Measurements from ENCODE around the gene ATP6V1B1. TPM values are rescaled to one million over a fixed set of nuclear protein-coding genes. Genes with fewer than 3 reads are reported as not detected.

ATP6V1B1 gene
- total RNA-seq (2012; rRNA removed) = 0.28 TPM in 1 of 2 replicates, not detected in the other
- 1.3 and 1.4 TPM in 2 replicates for polyA plus RNA-seq (2012; rRNA removed)
- polyA plus RNA-seq (2012; cell fraction: cytosol; rRNA removed) = 0.51 TPM in 1 of 2 replicates, not detected in the other
- polyA plus RNA-seq (2012; cell fraction: nucleus; rRNA removed; ENCODE audit: low replicate concordance) = 17.8 and 20.6 TPM in 2 replicates
- percentile 44 among the genes with signal in this experiment for Bru-seq, nascent RNA
- percentile 49 among the genes with signal in this experiment for BruChase-seq, experiment 1, labeled RNA remaining after a 6-hour chase
- percentile 52 among the genes with signal in this experiment for BruChase-seq, experiment 2, labeled RNA remaining after a 2-hour chase
- long read RNA-seq = 0 reads

GRCh38 chr2:70935468-70936164, at the start of gene ATP6V1B1:
ATP6V1B1 (plus strand) TSS chr2:70935900; CDS start chr2:70935955, 55 bp downstream.
- H3K56ac ChIP-seq (ENCODE audit: extremely low read depth, insufficient read depth, low read length) = no peak within 1 kb of the TSS
- H3K27ac ChIP-seq (ENCODE audit: insufficient read depth, low read length) = no peak within 1 kb of the TSS
- in situ Hi-C loops (cut with MboI; ENCODE audit: low sequenced_read_pairs) = no loop called here
- no peaks in the 10 kb centered on the region for H3K9me1 ChIP-seq (ENCODE audit: insufficient read depth, low read length)
- 86% methylated on average over 1 of the region's 14 CpGs; no CpG with 5 or more reads in 1 of the 2 experiments for WGBS, 2 experiments (ENCODE audit: extremely low coverage in 2 of 2, insufficient read length in 1 of 2)
- no peak within 1 kb of the TSS for H2BK5ac ChIP-seq (ENCODE audit: low read depth, low read length, poor library complexity, severe bottlenecking)
- H2BK120ac ChIP-seq (ENCODE audit: low read depth, low read length) = no peak within 1 kb of the TSS
- no peak within 1 kb of the TSS for H4K8ac ChIP-seq (ENCODE audit: low read depth in 2 of 2, low read length in 2 of 2)
- H3K27me3 ChIP-seq (ENCODE audit: control insufficient read depth, insufficient read depth, low read length) = peaks cover 3% of the 10 kb centered on the region; the same call in 1 of the 2 replicates
- H4K5ac ChIP-seq (ENCODE audit: low read depth, low read length) = no peak within 1 kb of the TSS
- ChIA-PET POLR2A (ENCODE audit: unreplicated experiment) (no interaction called here), CTCF (interaction anchor here (0.9 to 1.5 kb wide), 2 partner anchors 12 to 19 kb away, joined by 4 read pairs; no protein-coding TSS in a partner anchor)
- H3K79me1 ChIP-seq (ENCODE audit: low read depth in 1 of 2, low read length in 2 of 2) = no peaks in the 10 kb centered on the region
- no peak within 1 kb of the TSS for H2AK9ac ChIP-seq (replicated peaks; ENCODE audit: low read depth, low read length, poor library complexity)
- H3K36me3 ChIP-seq (ENCODE audit: control insufficient read depth, insufficient read depth, low read length) = no peaks in the 10 kb centered on the region
- H4K20me1 ChIP-seq (ENCODE audit: insufficient read depth, low read length) = no peaks in the 10 kb centered on the region; the same call in none of the 2 replicates
- TF ChIP-seq USF2 (IDR thresholded peaks at IDR 0.05; ENCODE audit: low read depth, low read length) (no peak), RCOR1 (IDR thresholded peaks at IDR 0.05; ENCODE audit: insufficient replicate concordance, low read length) (no peak), NFE2L2 (IDR thresholded peaks at IDR 0.05; ENCODE audit: low read depth, low read length) (no peak), CTCF (conservative IDR thresholded peaks at IDR 0.05; ENCODE audit: low read depth, low read length) (no peak), RAD21 (IDR thresholded peaks at IDR 0.05; ENCODE audit: low read length) (no peak), BHLHE40 (IDR thresholded peaks at IDR 0.05; ENCODE audit: low read depth, low read length) (no peak), RFX5 (IDR thresholded peaks at IDR 0.05; ENCODE audit: low read depth, low read length) (no peak), FOS (IDR thresholded peaks at IDR 0.05; ENCODE audit: low read depth, low read length) (no peak), MAZ (IDR thresholded peaks at IDR 0.05; ENCODE audit: borderline replicate concordance, low read depth, low read length) (no peak)
- H2AFZ ChIP-seq (replicated peaks; ENCODE audit: low read length, poor library complexity) = peak within 1 kb of the TSS; percentile 43
- dilution Hi-C loops (cut with HindIII; ENCODE audit: low sequenced_read_pairs, unreplicated experiment) = no loop called here
- H3K18ac ChIP-seq (ENCODE audit: low read depth, low read length) = no peak within 1 kb of the TSS
- H3K4ac ChIP-seq (ENCODE audit: low read depth, low read length) = no peak within 1 kb of the TSS
- H3K9me3 ChIP-seq (ENCODE audit: control insufficient read depth, insufficient read depth, low read length) = no peaks in the 10 kb centered on the region
- H3K4me1 ChIP-seq (ENCODE audit: control insufficient read depth, insufficient read depth, low read length) = no peaks in the 10 kb centered on the region
- DNase-seq (no peak), ATAC-seq (ENCODE audit: low read depth) (no peak)
- H3K9ac ChIP-seq (ENCODE audit: low read depth, low read length) = no peak within 1 kb of the TSS
- no peak within 1 kb of the TSS for H2BK20ac ChIP-seq (ENCODE audit: low read depth, low read length)
- no peak within 1 kb of the TSS for H4K91ac ChIP-seq (ENCODE audit: insufficient read depth, low read depth, low read length)
- no peak within 1 kb of the TSS for H3K23ac ChIP-seq (ENCODE audit: low read depth, low read length)
- intact Hi-C loops (cut with micrococcal nuclease) = no loop called here
- no peak within 1 kb of the TSS for H3K14ac ChIP-seq (replicated peaks; ENCODE audit: low read depth, low read length)
- no peak within 1 kb of the TSS for H2AK5ac ChIP-seq (ENCODE audit: low read depth, low read length)
- H2BK15ac ChIP-seq (ENCODE audit: low read depth, low read length) = no peak within 1 kb of the TSS
- H3K4me2 ChIP-seq (ENCODE audit: low read depth, low read length) = no peak within 1 kb of the TSS
- no TSS peak for BruUV-seq (replicated peaks)
- no peak within 1 kb of the TSS for H3K4me3 ChIP-seq (ENCODE audit: insufficient read depth, low read depth, low read length)

All from IMR-90 (cell line).